Endothelial cell of umbilical vein (primary cell): ENCODE results near the gene PLEKHA6. TPM values are rescaled to one million over a fixed set of nuclear protein-coding genes. Genes with fewer than 3 reads are reported as not detected.
A peak's percentile ranks its signal among the peaks of the same experiment; 100 is the strongest.

Source experiments
- BruUV-seq: library from RNA; stranded (reverse); fragments of 400-500 nt; replicated peaks from 2 replicates; lab custom pipeline; 2021; lab: Mats Ljungman, UMichigan
- CTCF ChIA-PET: fragments of 300-600, 350-600 bp; sonication (Branson Sonifier 250); formaldehyde crosslinking; loops from one replicate; lab custom pipeline; 2021; ENCODE audit warnings: antibody characterized with exemption, inconsistent platforms; lab: Charles Lee
- POLR2A ChIA-PET: fragments of 300-600, 350-600 bp; sonication (Branson Sonifier 250); formaldehyde crosslinking; loops from one replicate; lab custom pipeline; 2021; ENCODE audit warnings: antibody characterized with exemption, inconsistent platforms; lab: Charles Lee
- DNase-seq: peaks from one replicate; pipeline ENCODE4 v3.0.0-alpha.2; 2011; ENCODE audit warnings: low read depth, low spot score
- FAIRE-seq: peaks from 2 replicates; lab custom pipeline; 2011; peaks lifted over from hg19 to GRCh38; lab: Jason Lieb, UNC
- H2AFZ ChIP-seq: 2 replicates; pipeline ENCODE4 v1.6.0; 2012; ENCODE audit warnings: low read depth, low read length, control low read depth, inconsistent platforms
- H3K27ac ChIP-seq: 2 replicates; pipeline ENCODE4 v1.5.1; 2011; ENCODE audit warnings: low read depth, mild to moderate bottlenecking, control low read depth, low read length, moderate library complexity; ENCODE audit not compliant: insufficient read depth
- H3K27me3 ChIP-seq, 2 experiments: 2 replicates each; pipeline versions ENCODE4 v1.6.0 to v1.6.1; 2011; ENCODE audit warnings: low read length in 2 of 2, mixed read lengths in 1 of 2; ENCODE audit not compliant: control insufficient read depth in 2 of 2, insufficient read depth in 2 of 2
- H3K36me3 ChIP-seq, 2 experiments: 2 replicates in 1 of 2; 3 replicates in 1 of 2; pipeline ENCODE4 v1.5.1; 2011; ENCODE audit warnings: low read length in 2 of 2, mild to moderate bottlenecking in 1 of 2, moderate library complexity in 1 of 2; ENCODE audit not compliant: control insufficient read depth in 2 of 2, insufficient read depth in 2 of 2; ENCODE audit errors: extremely low read depth in 1 of 2
- H3K4me1 ChIP-seq: 3 replicates; pipeline ENCODE4 v1.5.1; 2011; ENCODE audit warnings: mild to moderate bottlenecking, low read length; ENCODE audit not compliant: control insufficient read depth, insufficient read depth; ENCODE audit errors: extremely low read depth
- H3K4me2 ChIP-seq: 2 replicates; pipeline ENCODE4 v1.6.1; 2011; ENCODE audit warnings: low read length, control low read depth, mixed read lengths; ENCODE audit not compliant: insufficient read depth
- H3K4me3 ChIP-seq, 3 experiments: fragments of 200-600 bp in 1 of 3; sonication (generic), shearing (Covaris generic) in 1 of 3; replicated peaks in 1 of 3; 2 replicates each; pipeline ENCODE4 v1.5.1; 2011 to 2016; ENCODE audit warnings: control low read depth in 3 of 3, low read length in 3 of 3, mild to moderate bottlenecking in 2 of 3, inconsistent platforms in 1 of 3, low read depth in 1 of 3, moderate library complexity in 1 of 3; ENCODE audit not compliant: insufficient read depth in 1 of 3
- H3K79me2 ChIP-seq: 2 replicates; pipeline ENCODE4 v1.6.0; 2012; ENCODE audit warnings: low read length, inconsistent platforms; ENCODE audit not compliant: control insufficient read depth, insufficient read depth
- H3K9ac ChIP-seq: replicated peaks from 2 replicates; pipeline ENCODE3; 2011; ENCODE audit warnings: low read length, control low read depth; ENCODE audit not compliant: insufficient read depth; ENCODE audit errors: extremely low read depth
- H3K9me1 ChIP-seq: replicated peaks from 3 replicates; pipeline ENCODE4 v1.6.0; 2011; ENCODE audit warnings: mild to moderate bottlenecking, low read length; ENCODE audit not compliant: control insufficient read depth, insufficient read depth; ENCODE audit errors: extremely low read depth
- H3K9me3 ChIP-seq: replicated peaks from 2 replicates; pipeline ENCODE4 v1.5.1; 2012; ENCODE audit warnings: low read length, inconsistent platforms; ENCODE audit not compliant: control insufficient read depth, insufficient read depth
- H4K20me1 ChIP-seq: replicated peaks from 2 replicates; pipeline ENCODE3; 2011; ENCODE audit warnings: mild to moderate bottlenecking, low read length; ENCODE audit not compliant: control insufficient read depth, insufficient read depth; ENCODE audit errors: extremely low read depth
- EZH2 ChIP-seq: IDR thresholded peaks from 2 replicates; pipeline ENCODE4 v1.6.1; 2012; ENCODE audit warnings: borderline replicate concordance, low read depth, mild to moderate bottlenecking, moderate library complexity, low read length, inconsistent platforms; ENCODE audit not compliant: severe bottlenecking
- FOS ChIP-seq: IDR thresholded peaks from 2 replicates; pipeline ENCODE4 v1.6.1; 2011; ENCODE audit warnings: mild to moderate bottlenecking, low read length, moderate library complexity, borderline replicate concordance; ENCODE audit not compliant: insufficient read depth
- GATA2 ChIP-seq: IDR thresholded peaks from 2 replicates; pipeline ENCODE4 v1.7.0; 2011; ENCODE audit warnings: low read depth, mild to moderate bottlenecking, moderate library complexity, mixed read lengths, low read length; ENCODE audit not compliant: insufficient read length, insufficient read depth
- JUN ChIP-seq: IDR thresholded peaks from 2 replicates; pipeline ENCODE4 v1.6.1; 2011; ENCODE audit warnings: borderline replicate concordance, low read depth; ENCODE audit not compliant: insufficient read length, insufficient read depth
- MYC ChIP-seq: IDR thresholded peaks from one replicate; pipeline ENCODE4 v1.6.1; 2011; ENCODE audit warnings: mild to moderate bottlenecking, low read depth, low read length
- POLR2A ChIP-seq: IDR thresholded peaks from 2 replicates; pipeline ENCODE4 v1.6.1; 2012; ENCODE audit warnings: low read depth, mild to moderate bottlenecking, control low read depth, low read length
- POLR2AphosphoS5 ChIP-seq: IDR thresholded peaks from 2 replicates; pipeline ENCODE4 v1.6.1; 2012; ENCODE audit warnings: low read depth, mild to moderate bottlenecking, control low read depth, low read length, moderate library complexity; ENCODE audit not compliant: insufficient read depth
- dilution Hi-C: fragments of 300-500 bp; cut with MboI; formaldehyde crosslinking; loops from one replicate; pipeline ENCODE4 v1.15.0; 2019; ENCODE audit warnings: low sequenced_read_pairs; ENCODE audit not compliant: extremely low pct_ligation_motif_present
- intact Hi-C: fragments of 100-400 bp; cut with micrococcal nuclease; formaldehyde crosslinking; loops from one replicate; pipeline ENCODE4 v1.10.0; 2022
- polyA plus RNA-seq, 4 experiments: library from polyadenylated mRNA; depleted of rRNA in 3 of 4; stranded (reverse) in 3 of 4; unstranded in 1 of 4; fragments of >200 nt; gene quantifications; 2 replicates each; pipeline versions ENCODE4 v1.2.1 to v1.2.3, GENCODE V29; 2011 to 2012; ENCODE audit warnings: missing spikeins in 1 of 4
- total RNA-seq: library from RNA; stranded (reverse); gene quantifications from 2 replicates; pipeline ENCODE4 v1.2.3, GENCODE V29; 2021
- TF ChIP-seq, protein P1 (sequence below), 2 donors: IDR thresholded peaks; 1 replicate in 1 of 2; 2 replicates in 1 of 2; pipeline ENCODE4 v1.5.1; 2011; ENCODE audit warnings: low read length in 2 of 2, mild to moderate bottlenecking in 2 of 2, moderate library complexity in 2 of 2, control low read depth in 1 of 2, inconsistent platforms in 1 of 2, low read depth in 1 of 2; ENCODE audit not compliant: insufficient read depth in 1 of 2; ENCODE audit errors: extremely low read depth in 1 of 2
- TF ChIP-seq, protein P2 (sequence below): IDR thresholded peaks from 2 replicates; pipeline ENCODE4 v1.6.1; 2011; ENCODE audit not compliant: insufficient read depth, insufficient read length

PLEKHA6 gene
- total and polyA plus RNA-seq, 2 donors (not counting 3 experiments of a cell fraction or from before 2014, with no cell fraction given) = 2.1 to 15.0 TPM

DNA sequence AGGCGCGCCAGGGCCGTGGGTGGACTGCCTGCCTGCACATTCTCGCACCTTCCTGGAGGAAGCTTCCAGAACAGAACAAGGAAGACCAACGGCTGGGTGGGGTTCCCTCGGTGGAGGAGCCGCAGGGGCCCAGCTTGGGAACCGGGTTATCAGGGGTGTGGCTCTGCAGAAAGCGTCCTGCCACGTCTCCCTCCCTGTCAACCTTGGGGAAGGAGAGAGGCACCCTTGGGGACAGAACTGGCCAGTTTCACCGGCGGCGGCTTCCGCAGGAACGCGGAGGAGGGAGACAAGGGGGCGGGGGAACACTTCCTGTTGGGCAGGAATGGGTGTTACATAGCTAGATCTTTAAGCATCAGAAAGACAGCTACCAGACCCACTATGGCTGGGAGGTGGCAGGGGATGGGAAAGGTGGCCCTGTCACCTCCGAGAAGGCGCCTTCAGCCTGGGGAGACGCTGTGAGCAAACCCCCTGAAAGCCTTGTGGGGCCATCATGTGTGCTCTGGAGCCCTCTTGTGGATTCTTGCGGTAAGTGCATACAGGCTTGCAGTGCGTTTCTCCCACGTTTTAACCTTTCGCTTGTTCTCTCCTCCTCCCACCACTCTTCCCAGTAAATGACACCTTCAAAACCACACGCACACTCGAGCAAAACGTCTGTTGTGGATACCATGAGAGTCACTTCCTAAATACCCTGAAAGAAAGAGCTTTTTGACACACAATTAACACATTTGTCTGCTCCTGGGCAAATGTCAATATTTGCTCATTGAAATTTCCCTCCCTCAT lies 3.8 kb upstream of the PLEKHA6 start:
- BruUV-seq = no TSS peak
- Histone ChIP-seq H4K20me1 (no peaks in the 10 kb centered on the region), H3K27ac (no peak overlapping the region), H2AFZ (peak overlapping the region; percentile 89), H3K4me2 (peak overlapping the region; percentile 63), H3K4me1 (peaks cover 53% of the 10 kb centered on the region), H3K36me3 (no peaks in the 10 kb centered on the region), H3K9me3 (no peaks in the 10 kb centered on the region), H3K4me3 (peak overlapping the region in 2 of 3 experiments; percentile 30 to 35), H3K9ac (no peak overlapping the region), H3K9me1 (no peaks in the 10 kb centered on the region), H3K27me3 (no peaks in the 10 kb centered on the region), H3K79me2 (no peaks in the 10 kb centered on the region)
- CTCF ChIA-PET = interaction anchor here (0.6 to 9.5 kb wide), 43 partner anchors 9 to 492 kb away, joined by 3 to 318 read pairs (median 3); partner anchors contain the start of genes ETNK2, GOLT1A, PIK3C2B and REN
- DNase-seq = peak; percentile 83
- FAIRE-seq = peak; percentile 97
- POLR2A ChIA-PET = interaction anchor here (1.7 kb wide), 1 partner anchor 105 kb away, joined by 4 read pairs; no protein-coding TSS in a partner anchor
- dilution Hi-C loops (no loop called here), intact Hi-C loops (loop anchor here (1.0 to 5.0 kb wide), 9 partner anchors 35 to 502 kb away; partner anchors contain the start of genes SNRPE and SOX13)
- no peak for TF ChIP-seq POLR2A
- TF ChIP-seq, protein P1, sequence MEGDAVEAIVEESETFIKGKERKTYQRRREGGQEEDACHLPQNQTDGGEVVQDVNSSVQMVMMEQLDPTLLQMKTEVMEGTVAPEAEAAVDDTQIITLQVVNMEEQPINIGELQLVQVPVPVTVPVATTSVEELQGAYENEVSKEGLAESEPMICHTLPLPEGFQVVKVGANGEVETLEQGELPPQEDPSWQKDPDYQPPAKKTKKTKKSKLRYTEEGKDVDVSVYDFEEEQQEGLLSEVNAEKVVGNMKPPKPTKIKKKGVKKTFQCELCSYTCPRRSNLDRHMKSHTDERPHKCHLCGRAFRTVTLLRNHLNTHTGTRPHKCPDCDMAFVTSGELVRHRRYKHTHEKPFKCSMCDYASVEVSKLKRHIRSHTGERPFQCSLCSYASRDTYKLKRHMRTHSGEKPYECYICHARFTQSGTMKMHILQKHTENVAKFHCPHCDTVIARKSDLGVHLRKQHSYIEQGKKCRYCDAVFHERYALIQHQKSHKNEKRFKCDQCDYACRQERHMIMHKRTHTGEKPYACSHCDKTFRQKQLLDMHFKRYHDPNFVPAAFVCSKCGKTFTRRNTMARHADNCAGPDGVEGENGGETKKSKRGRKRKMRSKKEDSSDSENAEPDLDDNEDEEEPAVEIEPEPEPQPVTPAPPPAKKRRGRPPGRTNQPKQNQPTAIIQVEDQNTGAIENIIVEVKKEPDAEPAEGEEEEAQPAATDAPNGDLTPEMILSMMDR (IDR thresholded peaks at IDR 0.05; ENCODE audit: extremely low read depth in 1 of 2, insufficient read depth in 1 of 2, low read depth in 1 of 2, low read length in 2 of 2) = peak; percentile 93 to 94

DNA sequence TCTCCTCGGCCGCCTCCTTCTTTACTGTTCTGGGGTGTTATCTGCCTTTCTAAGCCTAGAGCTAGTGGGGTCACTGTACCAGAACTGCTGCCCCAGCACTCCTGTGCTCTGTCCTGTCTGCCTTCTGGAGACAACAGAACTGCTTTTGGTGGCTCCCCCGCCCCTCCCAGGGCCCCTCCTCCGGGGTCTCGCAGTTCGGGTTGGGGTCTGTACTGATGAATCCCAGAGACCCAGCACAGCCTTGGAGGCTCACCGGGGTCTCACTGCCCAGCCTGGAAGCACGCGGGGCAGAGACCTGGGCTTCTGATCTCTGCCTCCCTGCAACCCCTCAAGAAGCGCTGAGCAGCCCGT lies 3.2 kb upstream of the PLEKHA6 start:
- Histone ChIP-seq H3K4me1 (peaks cover 52% of the 10 kb centered on the region), H3K4me3 (peak overlapping the region in 1 of 3 experiments; percentile 35), H3K27me3 (no peaks in the 10 kb centered on the region), H2AFZ (peak overlapping the region; percentile 89), H3K9ac (no peak overlapping the region), H3K27ac (no peak overlapping the region), H3K9me3 (no peaks in the 10 kb centered on the region), H3K79me2 (no peaks in the 10 kb centered on the region), H3K36me3 (no peaks in the 10 kb centered on the region), H3K4me2 (peak overlapping the region; percentile 63), H3K9me1 (no peaks in the 10 kb centered on the region), H4K20me1 (no peaks in the 10 kb centered on the region)
- FAIRE-seq = no peak
- BruUV-seq = no TSS peak
- POLR2A ChIA-PET = interaction anchor here (1.7 kb wide), 1 partner anchor 104 kb away, joined by 4 read pairs; no protein-coding TSS in a partner anchor
- DNase-seq = no peak
- dilution Hi-C loops = no loop called here
- TF ChIP-seq, protein P2, sequence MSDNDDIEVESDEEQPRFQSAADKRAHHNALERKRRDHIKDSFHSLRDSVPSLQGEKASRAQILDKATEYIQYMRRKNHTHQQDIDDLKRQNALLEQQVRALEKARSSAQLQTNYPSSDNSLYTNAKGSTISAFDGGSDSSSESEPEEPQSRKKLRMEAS = no peak
- TF ChIP-seq, protein P1 (IDR thresholded peaks at IDR 0.05; ENCODE audit: extremely low read depth in 1 of 2, insufficient read depth in 1 of 2, low read depth in 1 of 2, low read length in 2 of 2) = no peak
- TF ChIP-seq JUN (no peak), FOS (no peak), MYC (no peak), POLR2A (no peak), EZH2 (no peak), POLR2AphosphoS5 (no peak), GATA2 (no peak)
- CTCF ChIA-PET = interaction anchor here (0.6 to 9.5 kb wide), 40 partner anchors 9 to 234 kb away, joined by 3 to 318 read pairs (median 4); partner anchors contain the start of genes ETNK2, GOLT1A, PIK3C2B and REN
- intact Hi-C loops = loop anchor here (1.0 to 5.0 kb wide), 9 partner anchors 35 to 502 kb away; partner anchors contain the start of genes SNRPE and SOX13
